Stimulated activated CD4-positive, alpha-beta T cell treated with anti-CD3 and anti-CD28 coated beads, Interleukin-1b, Interleukin-23, amount 100 ng/mL, for 48 hours (primary cell): Measurements from ENCODE around the gene TMEM132D.

Experiments
- DNase-seq: peaks from one replicate; pipeline ENCODE4 v3.0.0-alpha.2; 2020

The TMEM132D gene

GRCh38 chr12:129641926-129642325, 261.9 kb downstream of the TMEM132D start:
- no peak for DNase-seq

DNA sequence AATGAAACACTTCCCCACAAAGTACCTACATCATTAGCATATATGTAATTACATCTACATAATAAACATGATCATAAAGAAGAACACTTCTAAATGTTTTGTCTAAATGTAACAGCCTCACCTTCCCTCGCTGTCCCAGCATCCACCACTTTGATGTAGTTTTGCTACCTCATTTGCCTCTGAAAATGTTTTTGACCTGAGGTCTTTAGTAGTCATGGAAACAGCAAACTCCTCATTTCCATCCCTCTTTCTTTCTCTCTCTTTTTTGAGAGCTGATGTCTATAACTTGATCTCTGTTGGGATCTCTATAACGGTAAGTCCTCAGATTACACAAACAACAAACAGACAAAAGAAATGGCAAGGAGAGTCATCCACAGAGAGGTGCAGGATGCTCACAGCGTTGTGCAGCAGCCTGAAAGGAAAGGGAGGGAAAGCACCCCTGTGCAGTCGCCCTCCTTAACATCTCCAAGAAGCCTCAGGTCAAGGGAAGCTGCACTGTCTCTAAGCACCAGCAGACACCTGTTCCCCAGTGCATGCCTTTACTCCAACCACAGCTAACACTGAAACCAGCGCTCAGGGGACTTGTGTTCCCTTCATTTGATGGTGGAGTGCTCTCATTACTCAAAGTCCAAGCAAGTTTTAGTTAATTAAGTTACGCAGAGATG, 268.7 kb downstream of the TMEM132D start:
- no peak for DNase-seq

GRCh38 chr12:129631316-129631715, 272.5 kb downstream of the TMEM132D start:
- no peak for DNase-seq

DNA sequence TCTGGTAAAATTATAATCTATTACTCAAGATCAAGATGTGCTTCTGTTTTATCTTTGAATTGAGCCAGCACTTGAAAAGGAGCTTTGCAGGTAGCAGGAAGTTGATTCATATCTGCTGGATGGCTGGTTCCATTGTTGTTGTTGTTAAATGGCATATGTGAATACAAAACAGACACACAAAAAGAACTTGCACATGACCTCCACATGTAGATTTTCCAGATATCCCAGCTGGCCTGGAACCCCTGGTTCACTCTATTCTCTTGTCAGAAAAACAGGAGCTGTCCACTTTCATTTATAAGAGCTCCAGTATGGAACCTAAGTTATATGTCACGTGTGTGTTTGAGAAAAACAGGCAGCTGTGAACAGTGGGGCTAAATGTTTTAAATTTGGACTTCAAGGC, 273.9 kb downstream of the TMEM132D start:
- no peak for DNase-seq

DNA sequence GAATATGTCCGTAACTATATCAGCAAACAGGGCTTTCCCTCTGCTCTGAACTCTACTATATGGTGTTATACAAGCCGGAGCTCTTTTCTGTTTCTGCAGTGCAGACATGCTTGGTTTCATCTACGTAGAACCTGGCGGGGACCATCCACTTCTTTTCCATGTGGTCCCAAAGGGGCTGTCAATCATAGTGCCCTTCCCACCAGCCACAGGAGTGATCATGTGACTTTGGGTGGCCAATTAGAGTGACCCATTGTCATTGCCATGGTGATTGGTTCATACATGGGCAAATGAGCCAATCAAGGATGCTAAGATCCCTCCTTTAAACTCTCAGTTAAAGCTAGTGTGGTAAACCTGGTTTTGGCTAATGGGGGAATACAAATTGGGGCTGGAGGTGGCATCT, 281.3 kb downstream of the TMEM132D start:
- no peak for DNase-seq

DNA sequence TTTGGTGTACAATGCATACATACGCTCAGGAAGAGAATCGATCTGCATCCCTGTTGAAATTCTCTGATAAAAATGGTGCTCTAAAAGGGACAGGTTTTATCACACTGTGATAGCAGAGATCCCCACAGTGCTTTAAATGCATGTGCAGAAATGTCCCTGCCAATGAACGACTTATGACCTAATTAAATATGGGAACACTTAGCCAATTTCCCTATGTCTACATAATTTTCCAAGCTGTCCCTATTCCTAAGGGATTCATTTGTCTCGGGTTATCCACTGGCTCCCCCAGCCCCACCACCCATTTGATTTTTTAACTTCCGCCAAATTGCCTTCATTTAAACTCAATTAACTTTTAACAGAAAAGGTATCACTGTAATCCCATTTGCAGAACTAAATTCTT, 284.6 kb downstream of the TMEM132D start:
- no peak for DNase-seq

DNA sequence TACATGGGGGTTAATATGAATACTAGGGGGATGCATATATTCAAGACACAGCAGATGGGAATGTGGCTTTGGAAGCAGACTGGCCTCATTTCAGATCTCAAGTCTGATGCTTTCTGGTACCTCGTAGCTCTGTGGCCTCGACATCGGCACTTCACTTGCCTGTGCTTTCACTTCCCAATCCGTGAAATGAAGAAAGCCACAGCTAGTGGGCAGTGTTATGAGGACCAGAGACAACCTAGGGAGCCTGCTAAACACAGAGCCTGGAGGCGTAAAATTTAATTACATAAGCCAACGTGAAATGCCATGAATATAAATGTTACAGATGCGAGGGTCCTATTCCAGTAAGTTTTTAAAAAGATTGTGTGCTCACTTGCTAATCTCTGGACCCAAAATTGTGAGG, 286.0 kb downstream of the TMEM132D start:
- DNase-seq, result no peak

DNA sequence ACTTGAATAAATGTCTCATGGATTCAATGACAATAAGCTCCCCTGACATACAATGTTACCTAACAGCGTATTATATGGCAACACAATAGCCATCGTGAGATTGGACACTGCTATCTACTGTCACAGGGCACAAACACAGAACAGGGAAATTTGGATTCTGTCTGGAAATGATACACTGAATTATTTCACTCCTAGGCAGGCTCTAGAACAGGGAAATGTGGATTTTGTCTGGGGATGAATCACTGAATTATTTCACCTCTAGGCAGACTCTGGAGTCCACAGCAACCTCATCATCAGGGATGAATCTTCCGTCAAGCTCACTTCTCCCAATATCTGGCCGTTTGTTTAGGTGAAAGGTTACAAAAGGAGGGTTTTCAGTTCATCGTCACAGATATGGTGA, 288.8 kb downstream of the TMEM132D start:
- DNase-seq, result no peak

DNA sequence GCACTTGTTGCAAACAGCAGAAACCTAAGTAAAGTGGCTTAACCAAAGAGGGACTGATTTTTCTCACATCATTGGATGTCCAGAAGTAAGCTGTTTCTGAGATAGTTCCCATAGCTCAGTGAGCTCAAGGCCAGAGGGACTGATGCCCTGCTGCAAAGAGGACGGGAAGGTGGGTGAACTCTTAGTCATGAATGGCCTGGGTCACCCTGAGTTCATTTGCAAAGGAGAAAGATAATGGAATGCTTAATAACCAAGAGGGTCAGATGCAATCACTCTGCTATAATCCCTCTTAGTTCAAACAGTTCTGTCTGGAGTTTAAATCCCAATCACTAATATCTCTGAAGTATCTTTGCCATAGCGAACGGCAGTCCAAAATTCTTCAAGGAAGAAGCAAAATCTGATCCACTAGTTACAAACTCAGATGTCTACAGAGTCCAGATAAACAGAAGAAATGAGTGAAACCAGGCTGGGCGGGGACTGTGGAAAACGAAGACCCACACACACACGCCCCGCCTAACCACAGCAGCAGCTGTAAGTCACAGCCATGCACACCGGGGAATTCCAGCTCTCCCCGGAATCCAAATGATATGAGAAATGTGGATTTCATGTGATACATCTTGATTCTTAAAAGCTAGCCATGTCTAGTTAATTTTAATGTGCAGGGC, 289.5 kb downstream of the TMEM132D start:
- no peak for DNase-seq

DNA sequence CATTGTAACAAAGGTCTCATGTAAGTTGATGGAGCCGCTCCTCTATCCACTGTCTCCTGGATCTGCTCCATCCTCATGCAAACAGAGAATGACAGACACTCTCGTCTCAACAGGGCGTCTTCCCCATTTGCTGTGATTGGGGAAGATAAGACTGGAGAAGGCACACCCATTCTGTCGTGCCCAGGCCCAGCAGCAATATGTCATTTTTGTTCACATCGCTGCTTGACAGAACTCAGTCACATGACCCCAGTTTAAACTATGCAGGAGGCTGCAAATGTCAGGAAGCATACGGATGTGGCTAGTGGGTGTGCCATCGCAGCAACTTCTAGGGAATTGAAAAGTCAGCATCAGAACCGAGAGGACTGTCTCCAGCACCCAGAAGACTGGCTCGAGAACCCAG, 290.5 kb downstream of the TMEM132D start:
- no peak for DNase-seq

GRCh38 chr12:129610601-129611120, 293.2 kb downstream of the TMEM132D start:
- no peak for DNase-seq

DNA sequence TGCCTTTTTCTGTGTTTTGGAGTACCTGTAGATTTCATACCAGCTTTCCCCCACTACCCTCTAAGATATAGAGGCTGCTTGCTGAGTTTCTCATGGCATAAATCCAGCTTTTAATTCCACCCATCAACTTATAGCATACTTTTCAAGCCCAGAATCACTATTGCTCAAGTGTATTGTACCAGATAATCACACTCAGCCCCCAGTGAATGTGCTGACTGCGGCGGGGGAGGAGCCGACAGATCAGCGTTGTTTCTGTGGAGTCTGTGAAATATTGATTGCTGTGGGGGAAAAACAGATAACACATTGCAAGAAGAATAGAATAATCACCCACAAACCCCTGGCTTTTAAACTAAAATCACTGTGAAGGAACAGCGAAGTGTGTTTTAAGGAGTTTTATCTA, 296.1 kb downstream of the TMEM132D start:
- DNase-seq, result no peak

DNA sequence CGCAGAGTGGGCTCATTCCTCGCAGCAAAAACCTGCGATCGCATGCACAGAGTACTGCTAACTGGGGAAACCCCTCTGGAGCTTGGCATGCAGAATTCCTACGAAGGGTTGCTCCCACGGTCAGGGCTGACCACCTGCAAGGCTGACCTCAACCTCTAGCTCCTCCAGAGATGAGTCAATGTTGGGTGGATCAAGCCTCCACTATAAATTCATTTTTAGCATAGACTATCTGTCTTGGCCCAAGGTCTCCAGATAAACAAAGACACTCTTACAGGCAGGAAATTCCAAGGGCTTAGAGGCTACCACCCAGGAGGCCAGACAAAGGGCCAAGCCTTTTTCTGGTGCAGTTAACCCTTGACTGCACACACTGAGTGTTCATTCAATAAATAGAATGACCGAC, 296.5 kb downstream of the TMEM132D start:
- no peak for DNase-seq

- DNase-seq, result no peak
Measured at GRCh38 chr12:129606239-129606638, 297.6 kb downstream of the TMEM132D start.

GRCh38 chr12:129605666-129606065, 298.2 kb downstream of the TMEM132D start:
- no peak for DNase-seq

DNA sequence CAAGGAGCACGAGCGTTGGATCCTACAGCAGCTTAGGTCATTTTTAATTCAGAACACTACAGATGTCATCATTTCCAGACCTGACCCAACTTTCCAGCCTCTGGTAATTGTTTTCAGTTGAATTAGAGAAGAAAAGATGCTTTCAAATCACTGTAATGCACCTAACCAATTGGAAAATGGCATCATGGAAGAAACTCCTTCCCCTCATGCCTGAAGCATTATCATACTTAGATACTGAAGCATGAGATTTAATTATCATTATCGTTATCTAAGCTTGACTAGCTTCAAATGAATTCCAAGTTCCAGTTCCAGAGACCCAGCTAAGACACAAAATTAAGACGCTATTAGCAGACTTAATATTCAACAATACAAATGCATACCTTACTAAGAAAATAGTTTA, 299.3 kb downstream of the TMEM132D start:
- DNase-seq, result no peak

- DNase-seq, result no peak
Measured at GRCh38 chr12:129599406-129599805, 304.4 kb downstream of the TMEM132D start.

GRCh38 chr12:129594098-129594497, 309.7 kb downstream of the TMEM132D start:
- no peak for DNase-seq

GRCh38 chr12:129592449-129592848, 311.4 kb downstream of the TMEM132D start:
- DNase-seq, result no peak

- no peak for DNase-seq
Measured at GRCh38 chr12:129589503-129589902, 314.3 kb downstream of the TMEM132D start.

GRCh38 chr12:129588142-129588541, 315.7 kb downstream of the TMEM132D start:
- no peak for DNase-seq

- DNase-seq, result no peak
Measured at GRCh38 chr12:129585296-129585695, 318.5 kb downstream of the TMEM132D start.

GRCh38 chr12:129579879-129580278, 323.9 kb downstream of the TMEM132D start:
- DNase-seq, result no peak

GRCh38 chr12:129571901-129572494, 331.8 kb downstream of the TMEM132D start:
- no peak for DNase-seq
